Astrocyte (in vitro differentiated cells and primary cell): Measurements from ENCODE around the gene CUL5. TPM values are rescaled to one million over a fixed set of nuclear protein-coding genes. Genes with fewer than 3 reads are reported as not detected.
"Not testable (repeated sequence)": the region's sequence is repeated elsewhere in the genome, so short reads cannot be mapped to it uniquely, and the experiment has no call there.

ENCODE experiments used
- DNase-seq: peaks from one replicate; pipeline ENCODE4 v3.0.0-alpha.2; 2010; ENCODE audit warnings: low read depth
- FAIRE-seq: peaks from 2 replicates; lab custom pipeline; 2011; peaks lifted over from hg19 to GRCh38; lab: Jason Lieb, UNC
- H2AFZ ChIP-seq: 2 replicates; pipeline ENCODE4 v1.6.0; 2012; ENCODE audit warnings: low read depth, low read length, inconsistent platforms
- H3K27ac ChIP-seq: 2 replicates; pipeline ENCODE4 v1.5.1; 2011; ENCODE audit warnings: low read depth, low read length, inconsistent platforms
- H3K27me3 ChIP-seq: 2 replicates; pipeline ENCODE4 v1.6.0; 2011; ENCODE audit warnings: low read length, inconsistent platforms; ENCODE audit not compliant: insufficient read depth
- H3K36me3 ChIP-seq: 2 replicates; pipeline ENCODE4 v1.5.1; 2011; ENCODE audit warnings: low read length, inconsistent platforms; ENCODE audit not compliant: insufficient read depth
- H3K4me1 ChIP-seq: 2 replicates; pipeline ENCODE4 v1.5.1; 2011; ENCODE audit warnings: low read length, inconsistent platforms; ENCODE audit not compliant: insufficient read depth
- H3K4me2 ChIP-seq: 2 replicates; pipeline ENCODE4 v1.6.0; 2012; ENCODE audit warnings: low read length, inconsistent platforms
- H3K4me3 ChIP-seq: 2 replicates; pipeline ENCODE4 v1.5.1; 2011; ENCODE audit warnings: low read depth, mild to moderate bottlenecking, low read length, inconsistent platforms; ENCODE audit not compliant: insufficient read depth
- H3K79me2 ChIP-seq: 2 replicates; pipeline ENCODE4 v1.6.0; 2012; ENCODE audit warnings: mild to moderate bottlenecking, low read length, inconsistent platforms; ENCODE audit not compliant: insufficient read depth
- H3K9ac ChIP-seq: 2 replicates; pipeline ENCODE4 v1.6.0; 2012; ENCODE audit warnings: mild to moderate bottlenecking, low read length, inconsistent platforms
- H3K9me3 ChIP-seq: 2 replicates; pipeline ENCODE4 v1.5.1; 2012; ENCODE audit warnings: low read depth, mild to moderate bottlenecking, low read length, inconsistent platforms; ENCODE audit not compliant: insufficient read depth
- H4K20me1 ChIP-seq: 2 replicates; pipeline ENCODE4 v1.6.0; 2012; ENCODE audit warnings: low read length, inconsistent platforms; ENCODE audit not compliant: insufficient read depth
- H3K27ac Mint-ChIP-seq: one replicate; pipeline ENCODE4 v1.8.0; 2021; ENCODE audit warnings: mild to moderate bottlenecking, mixed read lengths; ENCODE audit not compliant: unreplicated experiment
- H3K27me3 Mint-ChIP-seq: one replicate; pipeline ENCODE4 v1.8.0; 2021; ENCODE audit warnings: low read depth, mixed read lengths; ENCODE audit not compliant: unreplicated experiment
- H3K36me3 Mint-ChIP-seq: one replicate; pipeline ENCODE4 v1.8.0; 2021; ENCODE audit warnings: low read depth, mixed read lengths; ENCODE audit not compliant: unreplicated experiment
- H3K4me1 Mint-ChIP-seq: one replicate; pipeline ENCODE4 v1.8.0; 2021; ENCODE audit warnings: low read depth, mixed read lengths; ENCODE audit not compliant: unreplicated experiment
- H3K4me3 Mint-ChIP-seq: one replicate; pipeline ENCODE4 v1.8.0; 2021; ENCODE audit warnings: mild to moderate bottlenecking, moderate library complexity, mixed read lengths; ENCODE audit not compliant: unreplicated experiment
- H3K9me3 Mint-ChIP-seq: one replicate; pipeline ENCODE4 v1.8.0; 2021; ENCODE audit warnings: mild to moderate bottlenecking, mixed read lengths; ENCODE audit not compliant: unreplicated experiment
- CTCF ChIP-seq: IDR thresholded peaks from 2 replicates; pipeline ENCODE4 v1.5.1; 2011; ENCODE audit warnings: low read depth, mild to moderate bottlenecking, inconsistent platforms, low read length, moderate library complexity; ENCODE audit not compliant: insufficient read depth
- EZH2 ChIP-seq: IDR thresholded peaks from 2 replicates; pipeline ENCODE4 v1.6.1; 2012; ENCODE audit warnings: mild to moderate bottlenecking, low read length, inconsistent platforms; ENCODE audit not compliant: insufficient read depth
- total RNA-seq: library from RNA; stranded (reverse); gene quantifications from 2 replicates; pipeline ENCODE4 v1.2.1, GENCODE V29; 2021

CUL5 gene
- total RNA-seq, 1 donor from 2014 or later, result 40.9 TPM

DNA sequence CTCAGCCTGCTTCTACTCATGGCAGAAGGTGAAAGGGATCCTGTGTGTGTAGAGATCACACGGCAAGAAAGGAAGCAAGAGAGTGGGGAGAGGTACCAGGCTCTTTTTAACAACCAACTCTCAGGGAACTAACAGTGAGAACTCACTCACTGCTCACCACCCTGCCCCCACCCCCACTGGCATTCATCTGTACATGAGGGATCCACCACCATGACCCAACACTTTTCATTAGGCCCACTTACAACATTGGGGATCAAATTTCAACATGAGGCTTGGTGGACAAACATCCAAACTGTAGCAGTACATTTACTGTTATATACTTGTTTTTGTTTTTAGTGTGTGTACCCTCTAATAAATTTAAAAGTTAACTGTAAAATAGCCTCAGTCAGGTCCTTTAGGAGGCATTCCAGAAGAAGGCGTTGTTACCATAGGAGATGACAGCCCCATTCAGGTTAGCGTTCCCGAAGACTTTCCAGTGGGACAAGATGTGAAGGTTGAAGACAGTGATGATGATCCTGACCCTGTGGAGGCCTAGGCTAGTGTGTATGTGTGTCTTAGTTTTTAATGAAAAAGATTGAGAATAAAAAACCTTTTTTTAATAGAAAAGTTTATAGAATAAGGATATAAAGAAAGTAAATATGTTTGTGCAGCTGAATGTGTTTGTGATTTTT, 11.3 kb downstream of the CUL5 start:
- H3K4me1 ChIP-seq, result peaks cover 4% of the 10 kb centered on the region
- peak overlapping the region; percentile 23 for H3K4me2 ChIP-seq
- H2AFZ ChIP-seq, result no peak overlapping the region
- peak overlapping the region; percentile 50 for H3K4me3 Mint-ChIP-seq
- no peak overlapping the region for H3K9ac ChIP-seq
- H3K27me3 Mint-ChIP-seq, result no peaks in the 10 kb centered on the region
- FAIRE-seq, result no peak
- peaks cover 2% of the 10 kb centered on the region for H3K9me3 Mint-ChIP-seq
- no peak overlapping the region for H3K27ac ChIP-seq
- no peaks in the 10 kb centered on the region for H3K27me3 ChIP-seq
- DNase-seq, result no peak
- H4K20me1 ChIP-seq, result peaks cover 93% of the 10 kb centered on the region
- H3K4me3 ChIP-seq, result no peak overlapping the region
- H3K9me3 ChIP-seq, result no peaks in the 10 kb centered on the region
- TF ChIP-seq EZH2, result no peak
- peaks cover 100% of the 10 kb centered on the region for H3K79me2 ChIP-seq
- H3K36me3 ChIP-seq, result no peaks in the 10 kb centered on the region
- H3K36me3 Mint-ChIP-seq, result peaks cover 4% of the 10 kb centered on the region
- peaks cover 6% of the 10 kb centered on the region for H3K4me1 Mint-ChIP-seq
- H3K27ac Mint-ChIP-seq, result no peak overlapping the region

DNA sequence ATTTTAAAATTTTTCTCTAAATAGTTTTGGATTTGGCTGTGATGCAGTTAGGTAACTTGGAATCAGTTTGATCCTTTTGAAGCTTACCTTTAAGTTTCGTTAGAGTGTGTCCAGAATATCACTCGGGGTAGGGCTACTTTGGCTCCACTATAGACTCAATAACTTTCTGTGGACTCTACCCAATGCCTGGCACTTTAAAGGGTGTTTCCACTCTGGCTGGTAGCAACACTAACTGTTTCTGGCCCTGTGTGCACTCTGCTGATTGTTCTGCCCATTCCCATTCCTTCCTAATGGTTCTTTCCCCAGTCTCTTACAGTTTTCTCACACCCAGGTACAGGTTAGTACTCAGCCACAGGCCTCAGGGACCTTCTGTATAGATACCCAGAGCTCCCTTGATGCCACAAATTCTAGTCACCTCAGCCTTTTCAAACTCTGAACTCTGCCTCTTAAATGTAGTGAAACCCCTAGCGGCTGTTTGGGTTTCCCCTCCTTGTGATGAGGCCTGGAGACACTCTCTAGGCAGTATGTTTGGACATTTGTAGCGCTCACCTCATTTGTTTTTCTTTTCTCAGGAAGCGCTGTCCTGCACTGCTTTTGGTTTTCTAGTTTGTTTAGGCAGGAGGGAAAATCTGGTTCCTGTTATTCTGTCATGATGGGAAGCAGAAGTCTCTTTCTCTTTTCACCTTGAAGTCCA, 16.8 kb downstream of the CUL5 start:
- Mint-ChIP-seq H3K27me3 (no peaks in the 10 kb centered on the region), H3K4me3 (no peak overlapping the region), H3K36me3 (no peaks in the 10 kb centered on the region), H3K4me1 (peaks cover 2% of the 10 kb centered on the region), H3K27ac (no peak overlapping the region), H3K9me3 (no peaks in the 10 kb centered on the region)
- Histone ChIP-seq H4K20me1 (peaks cover 88% of the 10 kb centered on the region), H3K27ac (no peak overlapping the region), H3K9ac (no peak overlapping the region), H3K4me2 (no peak overlapping the region), H3K9me3 (no peaks in the 10 kb centered on the region), H3K79me2 (peaks cover 99% of the 10 kb centered on the region), H2AFZ (no peak overlapping the region), H3K4me1 (no peaks in the 10 kb centered on the region), H3K27me3 (no peaks in the 10 kb centered on the region), H3K4me3 (no peak overlapping the region), H3K36me3 (no peaks in the 10 kb centered on the region)
- FAIRE-seq (no peak), DNase-seq (no peak)
- no peak for TF ChIP-seq EZH2
- no peak for TF ChIP-seq CTCF

- Histone ChIP-seq H3K4me2 (no peak overlapping the region), H2AFZ (no peak overlapping the region), H3K79me2 (peaks cover 99% of the 10 kb centered on the region), H3K9me3 (no peaks in the 10 kb centered on the region), H3K9ac (no peak overlapping the region), H3K36me3 (no peaks in the 10 kb centered on the region), H4K20me1 (peaks cover 87% of the 10 kb centered on the region), H3K4me3 (no peak overlapping the region), H3K27ac (no peak overlapping the region), H3K27me3 (no peaks in the 10 kb centered on the region), H3K4me1 (no peaks in the 10 kb centered on the region)
- Mint-ChIP-seq H3K4me1 (peaks cover 2% of the 10 kb centered on the region), H3K4me3 (no peak overlapping the region), H3K27ac (no peak overlapping the region), H3K27me3 (no peaks in the 10 kb centered on the region), H3K9me3 (no peaks in the 10 kb centered on the region), H3K36me3 (peaks cover 2% of the 10 kb centered on the region)
- FAIRE-seq, result no peak
- TF ChIP-seq EZH2 (no peak), CTCF (no peak)
- no peak for DNase-seq
These were observed 18.4 kb downstream of the CUL5 start for GRCh38 chr11:108027057-108027456.

DNA sequence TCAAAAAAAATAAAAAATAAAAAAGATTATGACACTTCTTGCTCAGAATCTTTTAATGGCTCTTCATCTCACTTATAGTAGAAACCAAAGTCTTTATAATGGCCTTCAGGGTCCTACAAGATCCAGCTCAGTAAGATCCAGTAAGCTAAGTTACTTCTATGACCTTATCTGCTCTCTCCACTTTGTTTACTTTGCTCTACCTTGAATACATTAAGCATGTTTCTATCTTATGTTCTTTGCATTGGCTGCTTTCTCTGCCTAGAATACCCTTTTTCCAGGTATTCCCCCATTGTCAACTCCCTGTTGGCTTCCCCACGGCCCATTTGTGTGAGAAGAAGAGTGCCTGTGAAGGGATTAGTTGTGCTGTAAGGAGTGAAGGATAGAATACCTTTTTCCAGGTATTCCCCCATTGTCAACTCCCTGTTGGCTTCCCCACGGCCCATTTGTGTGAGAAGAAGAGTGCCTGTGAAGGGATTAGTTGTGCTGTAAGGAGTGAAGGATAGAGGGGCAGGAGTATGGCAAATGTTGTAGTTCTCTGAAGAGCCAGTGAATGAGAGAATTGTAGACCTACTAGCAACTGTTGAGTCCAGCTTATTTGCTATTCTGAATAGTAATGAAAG, 20.2 kb downstream of the CUL5 start:
- not testable (repeated sequence) for H3K4me3 Mint-ChIP-seq, H3K9me3 ChIP-seq, DNase-seq, FAIRE-seq, H3K27ac ChIP-seq, H2AFZ ChIP-seq, H3K9me3 Mint-ChIP-seq, H3K4me1 Mint-ChIP-seq, H3K27me3 ChIP-seq, H3K36me3 ChIP-seq, H3K9ac ChIP-seq, H3K36me3 Mint-ChIP-seq, H3K27ac Mint-ChIP-seq, H3K4me2 ChIP-seq, H3K27me3 Mint-ChIP-seq, H3K4me3 ChIP-seq, H3K4me1 ChIP-seq
- Histone ChIP-seq H3K79me2 (peaks cover 98% of the 10 kb centered on the region), H4K20me1 (peaks cover 86% of the 10 kb centered on the region)
